ENCODE results near the gene HOXB1.

GRCh38 chr17:48543854-48544348 lies 13.1 kb upstream of the HOXB1 start:
- TF ChIP-seq CTCF (IDR thresholded peaks at IDR 0.05), result no peak
- no peak for TF ChIP-seq EP300 (IDR thresholded peaks at IDR 0.05)

All from upper lobe of left lung (tissue), 4 donors.